Ovary (tissue), 3 donors: ENCODE results near the gene TNFRSF4.

ENCODE experiments used
- CTCF ChIP-seq, 3 donors: fragments of 450-650 bp in 2 of 3; fragments of 200-600 bp in 1 of 3; IDR thresholded peaks; one replicate each; pipeline versions ENCODE4 v1.5.1 to v1.8.0; 2016 to 2022; ENCODE audit warnings: antibody characterized with exemption in 3 of 3, mild to moderate bottlenecking in 1 of 3
- EP300 ChIP-seq: sonication (generic); formaldehyde crosslinking; IDR thresholded peaks from one replicate; pipeline ENCODE4 v1.6.1; 2017; ENCODE audit warnings: antibody characterized with exemption
- POLR2A ChIP-seq: fragments of 450-650 bp; IDR thresholded peaks from one replicate; pipeline ENCODE4 v1.6.1; 2017; ENCODE audit warnings: antibody characterized with exemption, mild to moderate bottlenecking, moderate library complexity
- donor health status: DM: no; HTN: no; CAD: no.

- no peak for TF ChIP-seq CTCF (IDR thresholded peaks at IDR 0.05)
- no peak for TF ChIP-seq POLR2A
- TF ChIP-seq EP300: no peak
These were observed 52.3 kb downstream of the TNFRSF4 start for GRCh38 chr1:1161683-1162079.
